ENCODE data around the gene RPL37. TPM values are rescaled to one million over a fixed set of nuclear protein-coding genes. Genes with fewer than 3 reads are reported as not detected.
"Not testable (repeated sequence)": the region's sequence is repeated elsewhere in the genome, so short reads cannot be mapped to it uniquely, and the experiment has no call there.

Gene RPL37
- total RNA-seq: 100 to 1,000 TPM; 117 to 365 (median 159) TPM

DNA sequence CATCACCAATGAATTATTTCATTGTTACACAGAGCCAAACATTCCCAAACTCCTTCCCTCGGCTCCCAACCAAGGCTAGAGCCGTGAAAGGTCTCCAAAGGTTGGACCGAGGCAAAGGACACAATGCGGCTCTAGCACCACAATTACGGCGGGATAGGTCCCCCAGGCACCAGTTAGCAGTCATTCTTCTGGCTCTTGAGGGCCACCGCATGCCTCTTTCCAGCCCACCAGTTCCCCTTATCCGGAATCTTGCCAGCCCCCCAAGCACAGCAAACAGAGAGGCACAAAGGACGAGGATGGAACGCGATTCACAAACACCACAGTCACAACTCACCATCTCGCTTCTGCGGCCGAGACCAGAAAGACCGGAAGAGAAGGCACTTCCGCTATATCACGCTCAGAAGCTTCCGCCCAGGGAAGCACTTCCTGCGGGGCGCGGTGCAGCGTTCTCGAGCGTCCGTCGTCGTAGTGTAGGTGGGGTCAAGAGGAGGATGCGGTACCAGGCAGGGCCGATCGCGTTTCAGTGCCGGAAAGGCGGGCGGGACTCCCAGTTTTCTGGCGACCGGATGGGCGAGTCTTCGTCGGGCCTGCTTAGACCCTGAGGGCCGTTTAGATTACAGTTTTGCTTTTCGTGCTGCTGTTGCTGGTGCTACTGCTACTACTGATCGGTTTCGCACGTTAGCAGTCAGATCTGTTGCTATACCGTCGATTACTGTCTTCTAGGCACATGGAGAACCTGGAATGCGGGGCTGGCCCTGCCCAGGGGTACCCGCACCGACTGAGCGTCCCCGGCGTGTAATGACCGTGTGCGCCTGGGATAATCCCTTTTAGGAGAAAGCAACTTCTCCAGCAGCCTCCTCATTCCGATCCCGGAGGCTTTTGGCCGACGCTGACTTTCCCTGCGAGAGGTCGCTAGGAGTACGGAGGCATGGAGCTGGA lies at the start of gene RPL37:
TSS of gene RPL37 (minus strand) at position 374 of the 939 bp plus-strand sequence. CDS start at position 337, 37 bp downstream.
- Histone ChIP-seq H3K4me1 (peaks cover 0 to 32% (median 13%) of the 10 kb centered on the region in 4 donors), H3K27me3 (no peaks in the 10 kb centered on the region), H3K9me3 (no peaks in the 10 kb centered on the region), H3K4me3 (peak within 1 kb of the TSS; percentile 51 to 79 (median 56)), H3K36me3 (peaks cover 0 to 40% (median 11%) of the 10 kb centered on the region in 3 donors), H3K27ac (peak within 1 kb of the TSS; percentile 84 to 99 (median 96))
- DNase-seq (ENCODE audit: low spot score in 2 of 2): peak; percentile 88 to 89
- WGBS, 2 donors: 2 to 5% methylated on average over 45 to 55 of the region's 61 CpGs
- TF ChIP-seq EP300 (IDR thresholded peaks at IDR 0.05) (peak in 1 of 2 donors; percentile 99), POLR2A (IDR thresholded peaks at IDR 0.05) (peak; percentile 69 to 78), CTCF (IDR thresholded peaks at IDR 0.05) (peak in 1 of 5 experiments; percentile 45)

DNA sequence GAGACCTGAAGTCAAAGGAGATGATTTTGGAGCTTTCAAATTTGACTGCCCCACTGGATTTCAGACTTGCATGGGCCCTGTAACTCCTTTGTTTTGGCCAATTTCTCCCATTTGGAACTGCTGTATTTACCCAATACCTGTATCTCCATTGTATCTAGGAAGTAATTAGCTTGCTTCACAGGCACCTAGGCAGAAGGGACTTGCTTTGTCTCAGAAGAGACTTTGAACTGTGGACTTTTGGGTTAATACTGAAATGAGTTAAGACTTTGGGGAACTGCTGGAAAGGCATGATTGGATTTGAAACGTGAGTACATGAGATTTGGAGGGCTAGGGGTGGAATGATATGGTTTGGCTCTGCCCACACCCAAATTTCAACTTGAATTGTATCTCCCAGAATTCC lies 48.0 kb upstream of the RPL37 start:
- not testable (repeated sequence) for H3K36me3 ChIP-seq; DNase-seq (ENCODE audit: low spot score in 2 of 2); H3K4me1 ChIP-seq; H3K27ac ChIP-seq; H3K4me3 ChIP-seq; H3K27me3 ChIP-seq; H3K9me3 ChIP-seq
- 35 to 42% methylated on average over 1 of the region's 1 CpG for WGBS, 2 donors

GRCh38 chr5:40882291-40882690 lies 47.3 kb upstream of the RPL37 start:
- 82 to 94% methylated on average over 4 of the region's 4 CpGs for WGBS, 2 donors
- no peak for DNase-seq (ENCODE audit: low spot score in 2 of 2)
- H3K4me3 ChIP-seq: no peak overlapping the region
- no peaks in the 10 kb centered on the region for H3K4me1 ChIP-seq
- H3K9me3 ChIP-seq: no peaks in the 10 kb centered on the region
- no peaks in the 10 kb centered on the region for H3K27me3 ChIP-seq
- H3K36me3 ChIP-seq: no peaks in the 10 kb centered on the region
- no peak overlapping the region for H3K27ac ChIP-seq
- no peak for TF ChIP-seq POLR2A (IDR thresholded peaks at IDR 0.05)
- TF ChIP-seq CTCF (IDR thresholded peaks at IDR 0.05): no peak
- TF ChIP-seq EP300 (IDR thresholded peaks at IDR 0.05): no peak

DNA sequence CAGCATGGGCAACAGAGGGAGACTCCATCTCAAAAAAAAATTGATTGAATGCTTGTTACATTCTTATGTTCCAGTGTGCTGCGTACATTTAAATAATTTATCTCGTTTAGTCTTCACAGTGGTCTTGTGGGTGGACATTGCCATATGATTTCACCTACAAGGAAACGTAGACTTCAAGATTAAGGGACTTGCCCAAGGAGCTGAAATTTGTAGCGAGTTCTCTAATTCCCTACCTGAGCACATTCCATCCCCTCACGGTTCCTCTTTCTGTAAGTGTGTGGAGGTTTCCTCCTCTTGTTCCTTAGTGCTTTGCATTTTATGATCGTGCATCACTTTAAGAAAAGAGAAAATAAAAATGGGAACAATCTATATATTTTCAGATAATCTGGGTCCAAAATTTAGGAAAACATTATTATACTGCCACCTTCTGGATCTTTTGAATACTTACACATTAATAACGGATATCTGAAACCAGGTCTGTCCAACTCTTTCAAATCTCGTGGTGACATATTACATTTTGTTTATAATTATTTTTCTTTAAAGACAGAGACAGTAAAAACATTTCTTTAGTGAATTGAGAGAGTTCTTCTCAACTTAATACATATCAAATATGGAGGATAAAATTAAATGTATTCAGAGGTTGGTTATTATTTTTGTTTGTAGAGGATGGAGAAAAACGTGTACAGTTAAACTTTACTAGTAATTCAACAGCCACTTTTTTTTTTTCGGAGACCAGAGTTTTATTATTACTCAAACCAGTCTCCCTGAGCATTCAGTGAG lies 44.3 kb upstream of the RPL37 start:
- WGBS, 2 donors: 30 to 32% methylated on average over 10 of the region's 10 CpGs

More for the DNA sequence above, 44.3 kb upstream of the RPL37 start:
- Histone ChIP-seq H3K4me3 (no peak overlapping the region), H3K36me3 (no peaks in the 10 kb centered on the region), H3K4me1 (no peaks in the 10 kb centered on the region), H3K9me3 (no peaks in the 10 kb centered on the region), H3K27ac (no peak overlapping the region), H3K27me3 (no peaks in the 10 kb centered on the region)
- DNase-seq (ENCODE audit: low spot score in 2 of 2): no peak
- no peak for TF ChIP-seq EP300 (IDR thresholded peaks at IDR 0.05)
- TF ChIP-seq POLR2A (IDR thresholded peaks at IDR 0.05): no peak
- peak; percentile 43 to 66 (median 58) for TF ChIP-seq CTCF (IDR thresholded peaks at IDR 0.05)

Data from tibial nerve (tissue), 4 donors.